Activated CD4-positive, CD25-positive, alpha-beta regulatory T cell treated with anti-CD3 and anti-CD28 coated beads, Interleukin-2, amount 50 U/mL, for 24 hours (primary cell): ENCODE data around the gene MOB1B.

Experiments
- ATAC-seq, 2 donors: fragments of 150-1000 bp; cut with Tn5 transposase; one replicate each; pipeline ENCODE4 v1.10.0; 2021; ENCODE audit warnings: mild to moderate bottlenecking in 1 of 2, moderate library complexity in 1 of 2

The MOB1B gene

GRCh38 chr4:70915036-70915815 lies 13.1 kb downstream of the MOB1B start:
- ATAC-seq = no peak

- ATAC-seq = no peak
Measured at GRCh38 chr4:70915874-70916559, 13.8 kb downstream of the MOB1B start.

DNA sequence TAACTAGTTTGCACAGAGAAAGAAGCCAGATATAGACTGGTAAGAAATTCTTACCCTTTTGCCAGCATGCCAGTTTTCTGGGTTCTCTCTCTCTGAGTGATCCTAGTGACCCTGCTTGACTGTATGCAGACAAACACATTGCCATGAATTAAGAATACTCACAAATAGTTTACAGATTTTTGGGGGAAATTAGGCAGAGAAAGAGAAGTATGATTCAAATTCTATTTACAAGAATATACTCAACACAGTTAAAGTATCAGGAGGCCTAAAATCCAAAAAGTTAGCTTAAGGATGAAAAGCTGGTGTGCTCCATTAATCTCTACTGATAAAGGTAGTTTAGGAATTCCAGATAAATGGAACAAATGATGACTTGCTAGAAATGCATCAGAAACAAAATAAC lies 18.4 kb downstream of the MOB1B start:
- no peak for ATAC-seq

GRCh38 chr4:70925418-70925817 lies 23.2 kb downstream of the MOB1B start:
- no peak for ATAC-seq

DNA sequence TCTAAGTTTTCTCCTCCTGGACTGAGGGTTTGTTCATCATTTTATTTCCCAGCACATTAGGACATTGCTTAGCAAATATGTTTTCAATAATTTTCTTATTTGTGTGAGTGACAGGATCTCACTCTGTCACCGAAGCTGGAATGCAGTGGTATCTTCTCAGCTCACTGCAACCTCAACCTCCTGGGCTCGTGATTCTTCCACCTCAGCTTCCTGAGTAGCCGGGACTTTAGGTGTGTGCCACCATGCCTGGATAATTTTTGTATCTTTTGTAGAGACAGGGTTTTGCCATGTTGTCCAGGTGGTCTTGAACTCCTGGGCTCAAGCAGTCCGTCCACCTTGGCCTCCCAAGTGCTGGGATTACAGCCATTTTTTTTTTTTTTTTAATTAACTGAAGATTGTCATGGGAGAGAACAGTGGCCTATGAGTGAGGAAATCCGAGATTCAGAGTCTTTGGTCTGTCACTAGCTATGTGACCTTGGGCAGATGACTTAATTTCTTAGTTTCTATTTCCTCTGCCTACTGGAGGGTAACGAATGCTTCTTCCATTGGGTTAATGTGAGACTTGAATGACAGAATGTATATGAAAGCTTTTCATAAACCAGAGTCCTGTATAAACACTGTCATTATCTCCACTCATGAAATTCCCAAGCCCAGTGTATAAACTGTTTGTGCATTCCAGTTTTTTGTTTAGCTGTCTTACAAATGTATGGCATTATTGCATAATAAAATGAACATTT lies 23.9 kb downstream of the MOB1B start:
- ATAC-seq = peak; percentile 55 to 74

GRCh38 chr4:70927502-70928137 lies 25.5 kb downstream of the MOB1B start:
- ATAC-seq = peak; percentile 24 to 38

GRCh38 chr4:70930530-70931256 lies 28.5 kb downstream of the MOB1B start:
- ATAC-seq = no peak

GRCh38 chr4:70931347-70931746 lies 29.2 kb downstream of the MOB1B start:
- ATAC-seq = no peak

GRCh38 chr4:70932984-70933383 lies 30.8 kb downstream of the MOB1B start:
- no peak for ATAC-seq

DNA sequence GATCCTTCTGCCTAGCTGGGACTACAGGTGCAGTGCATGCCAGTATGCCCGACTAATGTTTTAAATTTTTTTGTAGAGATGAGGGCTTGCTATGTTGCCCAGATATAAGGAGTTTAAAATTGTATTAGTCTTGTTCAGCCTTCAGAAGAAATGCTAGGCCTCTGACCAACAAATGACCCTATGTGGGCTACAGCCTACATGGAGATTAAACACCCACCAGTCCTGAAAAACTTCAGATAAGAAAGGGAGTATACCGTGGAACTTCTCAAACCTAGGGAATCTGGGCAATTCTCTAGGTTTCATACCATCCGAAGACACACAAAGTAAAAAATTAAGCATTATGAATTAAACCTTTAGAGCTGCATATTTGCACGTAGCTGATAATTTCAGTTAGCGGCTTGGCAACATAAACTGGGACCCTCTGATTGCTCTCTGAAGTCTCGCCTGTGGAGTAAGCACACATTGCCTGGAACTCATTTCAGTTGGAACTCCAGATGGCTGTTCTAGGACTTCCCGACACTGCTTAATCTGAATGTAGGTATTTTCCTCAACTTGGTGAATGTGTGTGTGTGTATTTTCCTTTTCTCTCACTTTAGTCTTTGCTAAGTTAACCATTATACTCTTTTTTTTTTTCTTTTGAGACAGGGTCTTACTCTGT lies 33.0 kb downstream of the MOB1B start:
- no peak for ATAC-seq

GRCh38 chr4:70936200-70936787 lies 34.1 kb downstream of the MOB1B start:
- ATAC-seq = no peak

GRCh38 chr4:70938086-70938485 lies 35.9 kb downstream of the MOB1B start:
- ATAC-seq = no peak

DNA sequence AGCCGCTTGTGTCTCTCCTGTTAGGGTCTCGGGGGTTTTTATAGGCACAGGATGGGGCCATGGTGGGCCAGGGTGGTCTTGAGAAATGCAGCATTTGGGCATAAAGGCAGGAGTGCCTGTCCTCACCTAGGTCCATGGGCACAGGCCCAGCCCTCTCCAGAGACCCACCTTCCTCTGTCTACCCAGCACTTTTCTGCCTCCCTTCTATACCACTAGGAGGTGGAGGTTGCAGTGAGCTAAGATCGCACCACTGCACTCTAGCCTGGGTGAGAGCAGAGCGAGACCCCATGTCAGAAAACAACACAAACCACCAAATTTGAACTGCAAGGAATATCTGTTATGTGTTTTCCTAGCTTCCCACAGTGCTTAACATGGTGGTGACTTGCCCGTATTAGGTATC lies 38.0 kb downstream of the MOB1B start:
- no peak for ATAC-seq

GRCh38 chr4:70943114-70943513 lies 40.9 kb downstream of the MOB1B start:
- ATAC-seq = no peak

DNA sequence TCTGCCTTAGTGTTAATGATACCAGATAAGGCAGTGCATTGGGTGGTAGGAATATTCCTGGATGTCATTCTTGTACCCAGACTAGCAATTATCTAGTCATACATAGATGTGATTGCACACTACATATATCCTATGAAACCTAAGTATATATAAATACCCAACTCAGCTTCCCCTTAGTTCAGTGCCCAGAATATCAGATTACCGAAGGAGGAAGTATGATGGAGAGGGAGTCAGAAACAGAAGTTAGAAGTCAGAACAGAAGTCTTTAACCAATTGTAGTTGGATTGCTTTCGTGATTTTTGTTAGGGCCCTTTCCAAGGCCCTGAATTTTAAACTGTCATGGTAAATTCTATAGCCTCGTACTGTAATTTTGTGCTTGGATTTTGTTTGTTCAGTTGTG lies 42.9 kb downstream of the MOB1B start:
- ATAC-seq = no peak

GRCh38 chr4:70945452-70946055 lies 43.4 kb downstream of the MOB1B start:
- no peak for ATAC-seq

DNA sequence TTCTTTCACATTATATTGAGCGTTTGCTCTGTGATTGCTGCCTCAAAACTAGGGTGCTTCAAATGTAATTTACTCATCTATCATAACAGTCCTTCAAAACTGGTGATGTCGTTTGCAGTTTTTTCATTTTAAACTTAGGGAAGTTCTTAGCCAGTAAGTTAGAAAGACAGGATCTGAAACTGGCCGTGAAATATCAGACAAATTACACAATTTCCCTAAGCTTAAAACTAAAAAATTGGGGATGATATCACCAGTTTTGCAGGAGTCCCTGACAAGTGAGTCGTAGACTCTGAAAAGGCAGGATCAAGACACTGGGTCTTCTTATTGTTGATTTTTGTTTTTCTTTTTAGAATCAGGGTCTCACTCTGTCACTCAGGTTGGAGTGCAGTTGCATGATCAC lies 44.8 kb downstream of the MOB1B start:
- no peak for ATAC-seq

- no peak for ATAC-seq
Measured at GRCh38 chr4:70948665-70949260, 46.6 kb downstream of the MOB1B start.

DNA sequence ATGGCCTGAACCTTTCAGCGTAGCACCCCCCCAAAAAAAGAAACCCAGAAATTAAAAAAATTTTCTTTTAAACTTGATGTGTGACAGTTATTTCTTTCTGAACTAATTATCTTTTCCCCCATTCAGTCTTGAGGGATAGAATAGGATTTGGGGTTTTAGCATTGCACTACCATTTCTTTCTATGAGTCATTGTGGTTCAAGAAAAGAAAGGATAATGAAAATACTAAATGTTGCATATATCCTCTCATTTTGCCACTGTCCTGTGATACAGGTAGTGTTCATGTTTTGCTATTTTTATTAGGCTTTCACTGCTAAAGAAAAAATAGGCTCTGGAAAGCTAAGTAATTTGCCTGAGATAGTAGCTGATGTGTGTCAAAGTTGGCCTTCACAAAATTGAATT lies 51.9 kb downstream of the MOB1B start:
- ATAC-seq = no peak

DNA sequence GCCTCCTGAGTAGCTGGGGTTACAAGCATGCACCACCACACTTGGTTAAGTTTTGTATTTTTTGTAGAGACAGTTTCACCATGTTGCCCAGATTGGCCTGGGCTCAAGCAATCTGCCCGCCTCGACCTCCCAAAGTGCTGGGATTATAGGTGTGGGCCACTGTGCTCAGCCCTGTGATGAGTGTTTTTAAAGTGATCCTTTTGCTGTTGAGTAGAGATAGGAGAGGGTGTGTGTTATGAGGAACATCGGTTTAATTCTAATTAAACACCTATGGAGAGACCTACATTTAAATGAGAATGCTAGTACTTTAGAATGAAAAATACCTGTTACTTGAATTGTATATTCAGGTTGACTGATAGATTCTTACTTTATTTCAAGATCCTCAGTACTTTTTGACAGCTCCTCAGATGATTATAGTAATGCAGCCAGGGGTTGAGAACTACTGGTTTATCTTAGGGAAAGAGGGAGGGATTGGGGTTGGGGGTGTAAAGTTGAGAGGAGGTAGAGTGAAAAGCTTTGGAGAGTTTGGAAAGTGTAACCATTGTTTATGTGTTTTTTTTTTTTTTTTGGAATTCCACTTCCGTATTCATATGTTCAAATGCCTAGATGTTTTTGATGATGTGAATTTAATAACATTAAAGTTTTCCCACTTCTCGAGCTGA lies 54.5 kb downstream of the MOB1B start:
- no peak for ATAC-seq
